HL-60 (cell line): ENCODE data around the gene ACTN2.

Source experiments
- GABPA ChIP-seq: IDR thresholded peaks from 2 replicates; pipeline ENCODE4 v1.6.1; 2012; ENCODE audit warnings: low read depth
- TF ChIP-seq, protein P1 (sequence below): IDR thresholded peaks from one replicate; pipeline ENCODE4 v1.5.1; 2011; ENCODE audit warnings: low read length, control low read depth, inconsistent platforms; ENCODE audit not compliant: insufficient read depth
- TF ChIP-seq, protein P2 (sequence below): IDR thresholded peaks from 2 replicates; pipeline ENCODE4 v1.6.1; 2012; ENCODE audit warnings: low read depth; ENCODE audit not compliant: insufficient replicate concordance

DNA sequence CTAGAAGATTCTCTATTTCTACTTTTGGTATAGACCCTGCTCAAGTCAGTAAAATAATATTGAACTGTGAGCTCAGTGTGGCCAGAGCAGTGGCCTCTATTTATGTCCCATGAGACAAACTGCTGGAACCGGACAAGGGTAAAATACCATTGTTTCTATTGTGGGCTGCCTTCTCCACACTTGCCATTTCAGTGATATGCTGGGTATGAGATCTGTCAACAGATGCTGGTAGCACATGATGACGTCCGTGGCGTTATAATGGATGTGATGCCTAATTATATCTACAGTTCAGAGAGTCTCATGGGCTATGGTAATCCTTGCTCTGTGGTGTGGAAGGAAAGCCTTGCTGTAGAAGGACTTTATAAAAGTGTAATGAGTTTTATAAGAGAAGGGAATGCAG lies 2.4 kb downstream of the ACTN2 start:
- no peak for TF ChIP-seq GABPA
- TF ChIP-seq, protein P1, sequence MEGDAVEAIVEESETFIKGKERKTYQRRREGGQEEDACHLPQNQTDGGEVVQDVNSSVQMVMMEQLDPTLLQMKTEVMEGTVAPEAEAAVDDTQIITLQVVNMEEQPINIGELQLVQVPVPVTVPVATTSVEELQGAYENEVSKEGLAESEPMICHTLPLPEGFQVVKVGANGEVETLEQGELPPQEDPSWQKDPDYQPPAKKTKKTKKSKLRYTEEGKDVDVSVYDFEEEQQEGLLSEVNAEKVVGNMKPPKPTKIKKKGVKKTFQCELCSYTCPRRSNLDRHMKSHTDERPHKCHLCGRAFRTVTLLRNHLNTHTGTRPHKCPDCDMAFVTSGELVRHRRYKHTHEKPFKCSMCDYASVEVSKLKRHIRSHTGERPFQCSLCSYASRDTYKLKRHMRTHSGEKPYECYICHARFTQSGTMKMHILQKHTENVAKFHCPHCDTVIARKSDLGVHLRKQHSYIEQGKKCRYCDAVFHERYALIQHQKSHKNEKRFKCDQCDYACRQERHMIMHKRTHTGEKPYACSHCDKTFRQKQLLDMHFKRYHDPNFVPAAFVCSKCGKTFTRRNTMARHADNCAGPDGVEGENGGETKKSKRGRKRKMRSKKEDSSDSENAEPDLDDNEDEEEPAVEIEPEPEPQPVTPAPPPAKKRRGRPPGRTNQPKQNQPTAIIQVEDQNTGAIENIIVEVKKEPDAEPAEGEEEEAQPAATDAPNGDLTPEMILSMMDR = no peak
- TF ChIP-seq, protein P2, sequence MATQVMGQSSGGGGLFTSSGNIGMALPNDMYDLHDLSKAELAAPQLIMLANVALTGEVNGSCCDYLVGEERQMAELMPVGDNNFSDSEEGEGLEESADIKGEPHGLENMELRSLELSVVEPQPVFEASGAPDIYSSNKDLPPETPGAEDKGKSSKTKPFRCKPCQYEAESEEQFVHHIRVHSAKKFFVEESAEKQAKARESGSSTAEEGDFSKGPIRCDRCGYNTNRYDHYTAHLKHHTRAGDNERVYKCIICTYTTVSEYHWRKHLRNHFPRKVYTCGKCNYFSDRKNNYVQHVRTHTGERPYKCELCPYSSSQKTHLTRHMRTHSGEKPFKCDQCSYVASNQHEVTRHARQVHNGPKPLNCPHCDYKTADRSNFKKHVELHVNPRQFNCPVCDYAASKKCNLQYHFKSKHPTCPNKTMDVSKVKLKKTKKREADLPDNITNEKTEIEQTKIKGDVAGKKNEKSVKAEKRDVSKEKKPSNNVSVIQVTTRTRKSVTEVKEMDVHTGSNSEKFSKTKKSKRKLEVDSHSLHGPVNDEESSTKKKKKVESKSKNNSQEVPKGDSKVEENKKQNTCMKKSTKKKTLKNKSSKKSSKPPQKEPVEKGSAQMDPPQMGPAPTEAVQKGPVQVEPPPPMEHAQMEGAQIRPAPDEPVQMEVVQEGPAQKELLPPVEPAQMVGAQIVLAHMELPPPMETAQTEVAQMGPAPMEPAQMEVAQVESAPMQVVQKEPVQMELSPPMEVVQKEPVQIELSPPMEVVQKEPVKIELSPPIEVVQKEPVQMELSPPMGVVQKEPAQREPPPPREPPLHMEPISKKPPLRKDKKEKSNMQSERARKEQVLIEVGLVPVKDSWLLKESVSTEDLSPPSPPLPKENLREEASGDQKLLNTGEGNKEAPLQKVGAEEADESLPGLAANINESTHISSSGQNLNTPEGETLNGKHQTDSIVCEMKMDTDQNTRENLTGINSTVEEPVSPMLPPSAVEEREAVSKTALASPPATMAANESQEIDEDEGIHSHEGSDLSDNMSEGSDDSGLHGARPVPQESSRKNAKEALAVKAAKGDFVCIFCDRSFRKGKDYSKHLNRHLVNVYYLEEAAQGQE = no peak
